A673 (cell line): ENCODE data around the gene UBP1. TPM values are rescaled to one million over a fixed set of nuclear protein-coding genes. Genes with fewer than 3 reads are reported as not detected.

Experiments used
- BruUV-seq: library from RNA; stranded (reverse); fragments of 400-500 nt; replicated peaks from 2 replicates; lab custom pipeline; 2021; lab: Mats Ljungman, UMichigan
- CTCF ChIA-PET: fragments of 300-600 bp; sonication (Branson Sonifier 250); formaldehyde crosslinking; loops from one replicate; lab custom pipeline; 2022; ENCODE audit warnings: antibody characterized with exemption; lab: Charles Lee
- POLR2A ChIA-PET: fragments of 300-600 bp; sonication (Branson Sonifier 250); formaldehyde crosslinking; loops from one replicate; lab custom pipeline; 2022; ENCODE audit warnings: antibody characterized with exemption; ENCODE audit not compliant: low non-redundant PET; lab: Charles Lee
- DNase-seq: peaks from one replicate; pipeline ENCODE4 v3.0.0-alpha.2; 2015; ENCODE audit warnings: low spot score
- H3K27ac ChIP-seq: fragments of 200-600 bp; sonication (generic); 2 replicates; pipeline ENCODE4 v1.5.1; 2016; ENCODE audit warnings: mixed run types, low read depth, mild to moderate bottlenecking, mixed read lengths, antibody characterized with exemption, low read length; ENCODE audit not compliant: poor library complexity, severe bottlenecking
- H3K27me3 ChIP-seq: fragments of 200-600 bp; sonication (generic); replicated peaks from 2 replicates; pipeline ENCODE4 v1.6.1; 2017; ENCODE audit warnings: mixed run types, low read depth, mild to moderate bottlenecking, mixed read lengths, antibody characterized with exemption, low read length; ENCODE audit not compliant: insufficient read depth, poor library complexity
- H3K36me3 ChIP-seq: fragments of 200-600 bp; sonication (generic); 2 replicates; pipeline ENCODE4 v1.6.1; 2016; ENCODE audit warnings: mixed run types, mild to moderate bottlenecking, mixed read lengths, antibody characterized with exemption, low read length; ENCODE audit not compliant: insufficient read depth, poor library complexity, severe bottlenecking
- H3K4me1 ChIP-seq: fragments of 200-600 bp; sonication (generic); 2 replicates; pipeline ENCODE4 v1.6.1; 2017; ENCODE audit warnings: mixed run types, mild to moderate bottlenecking, mixed read lengths, antibody characterized with exemption, low read length; ENCODE audit not compliant: insufficient read depth, poor library complexity, severe bottlenecking
- H3K4me3 ChIP-seq: fragments of 200-600 bp; sonication (generic); 2 replicates; pipeline ENCODE4 v1.5.1; 2016; ENCODE audit warnings: low read depth, mixed run types, mild to moderate bottlenecking, mixed read lengths, low read length; ENCODE audit not compliant: poor library complexity, severe bottlenecking
- H3K9me3 ChIP-seq: fragments of 200-600 bp; sonication (generic); 2 replicates; pipeline ENCODE4 v1.6.1; 2016; ENCODE audit warnings: mixed run types, low read depth, mild to moderate bottlenecking, mixed read lengths, antibody characterized with exemption, low read length; ENCODE audit not compliant: poor library complexity, severe bottlenecking
- CTCF ChIP-seq: fragments of 300-800, 200-600 bp; sonication (generic); conservative IDR thresholded peaks from 2 replicates; pipeline ENCODE4 v1.5.1; 2017; ENCODE audit warnings: low read depth, mild to moderate bottlenecking, antibody characterized with exemption, low read length, moderate library complexity, mixed read lengths
- EZH2 ChIP-seq: fragments of 200-600 bp; sonication (generic); IDR thresholded peaks from 2 replicates; pipeline ENCODE4 v1.6.1; 2017; ENCODE audit warnings: borderline replicate concordance, low read depth, mild to moderate bottlenecking, mixed read lengths, antibody characterized with exemption, low read length; ENCODE audit not compliant: poor library complexity, severe bottlenecking
- intact Hi-C: fragments of 100-400 bp; cut with micrococcal nuclease; formaldehyde crosslinking; loops from one replicate; pipeline ENCODE4 v1.10.0; 2022; ENCODE audit not compliant: unreplicated experiment
- total RNA-seq: library from RNA; stranded (reverse); gene quantifications from 2 replicates; pipeline ENCODE4 v1.2.3, GENCODE V29; 2021

The UBP1 gene
- total RNA-seq, 1 experiment from 2014 or later = 59.4 TPM

DNA sequence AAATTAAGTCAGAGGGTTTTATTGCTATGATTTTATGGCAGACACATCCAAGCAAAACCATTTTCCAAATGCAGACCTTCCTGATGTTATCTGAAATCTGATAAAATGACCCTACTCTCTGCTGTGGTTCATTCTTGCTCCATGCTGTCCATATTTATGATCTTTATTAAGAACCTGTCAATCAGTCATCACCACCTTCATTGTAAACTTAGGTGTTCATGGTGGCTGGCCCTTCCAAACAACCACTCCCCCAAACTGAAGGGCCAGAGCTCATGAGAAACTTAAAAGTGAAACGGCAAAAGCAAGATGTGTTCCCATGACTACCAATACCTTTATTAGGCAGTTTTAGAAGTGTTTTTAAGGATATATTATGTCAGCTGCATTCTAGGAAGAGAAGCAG, 53.6 kb downstream of the UBP1 start:
- CTCF ChIA-PET = no interaction called here
- DNase-seq = no peak
- H3K4me1 ChIP-seq = peaks cover 9% of the 10 kb centered on the region
- TF ChIP-seq CTCF (no peak), EZH2 (no peak)
- no peaks in the 10 kb centered on the region for H3K9me3 ChIP-seq
- no TSS peak for BruUV-seq
- peaks cover 37% of the 10 kb centered on the region for H3K36me3 ChIP-seq
- no peak overlapping the region for H3K4me3 ChIP-seq
- intact Hi-C loops = no loop called here
- POLR2A ChIA-PET = no interaction called here
- H3K27ac ChIP-seq = no peak overlapping the region
- no peaks in the 10 kb centered on the region for H3K27me3 ChIP-seq

- H3K4me3 ChIP-seq = no peak overlapping the region
- POLR2A ChIA-PET = no interaction called here
- TF ChIP-seq EZH2 = no peak
- BruUV-seq = no TSS peak
- H3K4me1 ChIP-seq = peaks cover 9% of the 10 kb centered on the region
- peaks cover 28% of the 10 kb centered on the region for H3K36me3 ChIP-seq
- no peak for DNase-seq
- no peaks in the 10 kb centered on the region for H3K27me3 ChIP-seq
- no peak overlapping the region for H3K27ac ChIP-seq
- intact Hi-C loops = no loop called here
- H3K9me3 ChIP-seq = no peaks in the 10 kb centered on the region
- CTCF ChIA-PET = interaction anchor here (0.8 kb wide), 1 partner anchor 402 kb away, joined by 4 read pairs; no protein-coding TSS in a partner anchor
Observed at GRCh38 chr3:33385423-33385822, 54.8 kb downstream of the UBP1 start.

DNA sequence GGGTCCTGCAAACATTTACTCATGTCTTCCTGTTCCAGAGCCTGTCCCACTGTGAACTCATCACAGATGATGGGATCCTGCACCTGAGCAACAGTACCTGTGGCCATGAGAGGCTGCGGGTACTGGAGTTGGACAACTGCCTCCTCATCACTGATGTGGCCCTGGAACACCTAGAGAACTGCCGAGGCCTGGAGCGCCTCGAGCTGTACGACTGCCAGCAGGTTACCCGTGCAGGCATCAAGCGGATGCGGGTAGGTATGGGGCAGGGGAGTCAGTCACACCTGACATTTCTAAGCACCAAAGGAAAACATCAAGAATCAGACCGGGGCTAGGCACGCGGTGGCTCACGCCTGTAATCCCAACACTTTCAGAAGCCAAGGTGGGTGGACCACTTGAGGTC, 56.3 kb downstream of the UBP1 start:
- TF ChIP-seq EZH2 = no peak
- no TSS peak for BruUV-seq
- no peaks in the 10 kb centered on the region for H3K9me3 ChIP-seq
- H3K27ac ChIP-seq = no peak overlapping the region
- H3K36me3 ChIP-seq = peaks cover 21% of the 10 kb centered on the region
- intact Hi-C loops = no loop called here
- H3K4me1 ChIP-seq = peaks cover 7% of the 10 kb centered on the region
- ChIA-PET CTCF (no interaction called here), POLR2A (no interaction called here)
- no peak for DNase-seq
- no peaks in the 10 kb centered on the region for H3K27me3 ChIP-seq
- H3K4me3 ChIP-seq = no peak overlapping the region

DNA sequence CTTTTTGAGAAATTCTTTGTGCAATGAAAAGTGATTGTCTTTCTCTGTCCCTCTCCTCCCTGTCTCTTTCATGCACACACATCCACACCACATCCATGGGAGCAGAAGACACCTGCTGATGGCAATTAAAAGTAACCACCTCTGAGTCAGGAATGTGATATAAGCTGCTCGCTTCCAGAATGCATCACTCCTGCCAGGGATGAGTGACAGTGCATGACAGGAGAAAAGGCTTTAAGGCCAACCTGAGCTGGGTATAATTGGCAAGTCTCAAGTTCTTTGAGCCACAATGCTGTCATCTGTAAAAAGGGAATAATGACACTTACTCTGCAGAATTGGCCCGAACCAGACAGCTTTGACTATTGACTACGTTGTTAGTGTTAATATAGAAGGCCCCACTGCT, 59.6 kb downstream of the UBP1 start:
- H3K9me3 ChIP-seq = no peaks in the 10 kb centered on the region
- H3K27ac ChIP-seq = no peak overlapping the region
- no peaks in the 10 kb centered on the region for H3K4me1 ChIP-seq
- H3K36me3 ChIP-seq = peaks cover 14% of the 10 kb centered on the region
- TF ChIP-seq EZH2 = no peak
- no peak for TF ChIP-seq CTCF
- intact Hi-C loops = no loop called here
- no peak for DNase-seq
- ChIA-PET CTCF (no interaction called here), POLR2A (no interaction called here)
- BruUV-seq = no TSS peak
- no peak overlapping the region for H3K4me3 ChIP-seq
- no peaks in the 10 kb centered on the region for H3K27me3 ChIP-seq
